Measurements from ENCODE around the gene NTRK2.

DNA sequence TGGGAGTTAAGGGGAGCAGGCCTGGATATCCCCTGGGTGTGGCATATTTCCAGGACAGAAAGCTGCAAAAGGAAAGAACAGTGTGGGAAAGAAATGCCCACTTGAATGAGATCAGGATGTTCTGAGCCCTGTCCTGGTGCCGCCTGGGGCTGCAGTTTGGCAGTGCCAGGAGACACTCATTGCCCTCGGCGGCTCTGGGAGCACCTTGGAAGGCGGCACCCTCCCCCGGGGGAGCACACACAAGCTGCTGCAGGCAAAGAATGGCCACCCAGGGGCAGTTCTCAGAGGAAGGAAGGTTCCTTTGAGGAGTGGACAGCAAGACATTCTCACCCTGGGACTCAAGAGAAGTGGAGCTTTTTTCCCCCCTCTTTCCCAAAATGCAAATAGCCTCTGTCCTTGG is 305.3 kb downstream of the NTRK2 start:
- no peak for TF ChIP-seq FOXP2 (optimal IDR thresholded peaks at IDR 0.05; ENCODE audit: borderline replicate concordance, extremely low read depth, extremely low read length, insufficient read depth)
- no peak for TF ChIP-seq TAF1 (IDR thresholded peaks at IDR 0.05; ENCODE audit: borderline replicate concordance, insufficient read depth, low read length)
- TF ChIP-seq POLR2AphosphoS5 (IDR thresholded peaks at IDR 0.05; ENCODE audit: low read depth, low read length), result no peak

All from PFSK-1 (cell line).